Smooth muscle cell (in vitro differentiated cells): Measurements from ENCODE around the gene CLEC1A. TPM values are rescaled to one million over a fixed set of nuclear protein-coding genes. Genes with fewer than 3 reads are reported as not detected.

ENCODE experiments used
- DNase-seq: peaks from one replicate; lab custom pipeline; 2025; ENCODE audit not compliant: unreplicated experiment; lab: John Stamatoyannopoulos, UW
- H2AFZ ChIP-seq: fragments of 200-600 bp; sonication (generic); 2 replicates; pipeline ENCODE4 v1.6.0; 2016; ENCODE audit warnings: antibody characterized with exemption, low read depth, mild to moderate bottlenecking
- H3F3A ChIP-seq: fragments of 200-600 bp; sonication (generic); 2 replicates; pipeline ENCODE4 v1.6.0; 2017; ENCODE audit warnings: antibody characterized with exemption, low read depth
- H3K27ac ChIP-seq: fragments of 200-600 bp; sonication (generic); 2 replicates; pipeline ENCODE4 v1.5.1; 2016; ENCODE audit warnings: low read depth, mild to moderate bottlenecking
- H3K27me3 ChIP-seq: fragments of 200-600 bp; sonication (generic); 2 replicates; pipeline ENCODE4 v1.6.1; 2016; ENCODE audit warnings: low read depth, mild to moderate bottlenecking
- H3K36me3 ChIP-seq: fragments of 200-600 bp; sonication (generic); 2 replicates; pipeline ENCODE4 v1.5.1; 2016; ENCODE audit warnings: low read depth
- H3K4me1 ChIP-seq: fragments of 200-600 bp; sonication (generic); 2 replicates; pipeline ENCODE4 v1.5.1; 2016; ENCODE audit warnings: low read depth
- H3K4me2 ChIP-seq: fragments of 200-600 bp; sonication (generic); 2 replicates; pipeline ENCODE4 v1.6.0; 2016; ENCODE audit warnings: mild to moderate bottlenecking
- H3K4me3 ChIP-seq: fragments of 200-600 bp; sonication (generic); 2 replicates; pipeline ENCODE4 v1.5.1; 2016; ENCODE audit warnings: mild to moderate bottlenecking
- H3K79me2 ChIP-seq: fragments of 200-600 bp; sonication (generic); 2 replicates; pipeline ENCODE4 v1.6.0; 2016; ENCODE audit warnings: low read depth, mild to moderate bottlenecking
- H3K9ac ChIP-seq: fragments of 200-600 bp; sonication (generic); 2 replicates; pipeline ENCODE4 v1.6.0; 2016; ENCODE audit warnings: low read depth
- H3K9me3 ChIP-seq: fragments of 200-600 bp; sonication (generic); replicated peaks from 2 replicates; pipeline ENCODE4 v1.5.1; 2016; ENCODE audit warnings: low read depth
- H4K20me1 ChIP-seq: fragments of 200-600 bp; sonication (generic); 2 replicates; pipeline ENCODE4 v1.6.0; 2016; ENCODE audit warnings: low read depth
- CTCF ChIP-seq: fragments of 200-600 bp; sonication (generic); IDR thresholded peaks from 2 replicates; pipeline ENCODE4 v1.5.1; 2017; ENCODE audit warnings: borderline replicate concordance, mild to moderate bottlenecking, antibody characterized with exemption; ENCODE audit not compliant: insufficient read depth, poor library complexity, severe bottlenecking
- WGBS: methylation state at CpG from one replicate; pipeline ENCODE4 v1.1.7; 2016; ENCODE audit warnings: low lambda C conversion rate; 5-methylcytosine and 5-hydroxymethylcytosine counted together
- polyA plus RNA-seq: library from polyadenylated mRNA; unstranded; fragments of >200 nt; fragmentation: Nextera tagmentation; extraction: Ambion mirVana; gene quantifications from 2 replicates; pipeline ENCODE4 v1.2.1, GENCODE V29; 2016
- total RNA-seq: library from RNA; depleted of rRNA; stranded (reverse); fragments of >200 nt; gene quantifications from 2 replicates; pipeline ENCODE4 v1.2.3, GENCODE V29; 2014

CLEC1A gene
- total and polyA plus RNA-seq, 2 experiments from 2014 or later, result not detected

GRCh38 chr12:10115311-10115710 lies 16.5 kb upstream of the CLEC1A start:
- no peaks in the 10 kb centered on the region for H3K9me3 ChIP-seq
- no peak overlapping the region for H2AFZ ChIP-seq
- no peaks in the 10 kb centered on the region for H4K20me1 ChIP-seq
- H3K4me2 ChIP-seq, result no peak overlapping the region
- no peaks in the 10 kb centered on the region for H3K27me3 ChIP-seq
- no peak overlapping the region for H3K9ac ChIP-seq
- H3K79me2 ChIP-seq, result no peaks in the 10 kb centered on the region
- H3K4me1 ChIP-seq, result no peaks in the 10 kb centered on the region
- H3K27ac ChIP-seq, result no peak overlapping the region
- no peak for TF ChIP-seq CTCF
- no peak for DNase-seq
- 81% methylated on average over 15 of the region's 15 CpGs for WGBS
- no peaks in the 10 kb centered on the region for H3F3A ChIP-seq
- no peak overlapping the region for H3K4me3 ChIP-seq
- H3K36me3 ChIP-seq, result no peaks in the 10 kb centered on the region

- DNase-seq, result no peak
- 76% methylated on average over 1 of the region's 1 CpG for WGBS
- no peaks in the 10 kb centered on the region for H3K4me1 ChIP-seq
- H3K27me3 ChIP-seq, result no peaks in the 10 kb centered on the region
- H3K4me3 ChIP-seq, result no peak overlapping the region
- no peak for TF ChIP-seq CTCF
- H3K9me3 ChIP-seq, result no peaks in the 10 kb centered on the region
- no peak overlapping the region for H3K27ac ChIP-seq
- H3K36me3 ChIP-seq, result no peaks in the 10 kb centered on the region
- no peaks in the 10 kb centered on the region for H3F3A ChIP-seq
- H2AFZ ChIP-seq, result no peak overlapping the region
- H3K9ac ChIP-seq, result no peak overlapping the region
- no peaks in the 10 kb centered on the region for H4K20me1 ChIP-seq
- H3K79me2 ChIP-seq, result no peaks in the 10 kb centered on the region
- H3K4me2 ChIP-seq, result no peak overlapping the region
Measured at GRCh38 chr12:10113920-10114319, 15.1 kb upstream of the CLEC1A start.

- no peak overlapping the region for H3K27ac ChIP-seq
- H4K20me1 ChIP-seq, result no peaks in the 10 kb centered on the region
- TF ChIP-seq CTCF, result no peak
- no peaks in the 10 kb centered on the region for H3K27me3 ChIP-seq
- WGBS, result 100% methylated on average over 1 of the region's 1 CpG
- H3K4me1 ChIP-seq, result no peaks in the 10 kb centered on the region
- no peaks in the 10 kb centered on the region for H3K36me3 ChIP-seq
- no peak overlapping the region for H2AFZ ChIP-seq
- H3K4me2 ChIP-seq, result no peak overlapping the region
- no peaks in the 10 kb centered on the region for H3K9me3 ChIP-seq
- no peaks in the 10 kb centered on the region for H3F3A ChIP-seq
- no peaks in the 10 kb centered on the region for H3K79me2 ChIP-seq
- no peak for DNase-seq
- H3K4me3 ChIP-seq, result no peak overlapping the region
- no peak overlapping the region for H3K9ac ChIP-seq
Measured at GRCh38 chr12:10113075-10113474, 14.3 kb upstream of the CLEC1A start.

GRCh38 chr12:10111451-10111850 lies 12.7 kb upstream of the CLEC1A start:
- TF ChIP-seq CTCF, result no peak

More at GRCh38 chr12:10111451-10111850, 12.7 kb upstream of the CLEC1A start:
- Histone ChIP-seq H3K4me1 (no peaks in the 10 kb centered on the region), H4K20me1 (no peaks in the 10 kb centered on the region), H2AFZ (no peak overlapping the region), H3K79me2 (no peaks in the 10 kb centered on the region), H3K27ac (no peak overlapping the region), H3K9me3 (no peaks in the 10 kb centered on the region), H3K36me3 (no peaks in the 10 kb centered on the region), H3K4me3 (no peak overlapping the region), H3K4me2 (no peak overlapping the region), H3K9ac (no peak overlapping the region), H3K27me3 (no peaks in the 10 kb centered on the region), H3F3A (no peaks in the 10 kb centered on the region)
- DNase-seq, result no peak
- WGBS, result 97% methylated on average over 38 of the region's 38 CpGs
